ENCODE measurements around the gene PRR7.

DNA sequence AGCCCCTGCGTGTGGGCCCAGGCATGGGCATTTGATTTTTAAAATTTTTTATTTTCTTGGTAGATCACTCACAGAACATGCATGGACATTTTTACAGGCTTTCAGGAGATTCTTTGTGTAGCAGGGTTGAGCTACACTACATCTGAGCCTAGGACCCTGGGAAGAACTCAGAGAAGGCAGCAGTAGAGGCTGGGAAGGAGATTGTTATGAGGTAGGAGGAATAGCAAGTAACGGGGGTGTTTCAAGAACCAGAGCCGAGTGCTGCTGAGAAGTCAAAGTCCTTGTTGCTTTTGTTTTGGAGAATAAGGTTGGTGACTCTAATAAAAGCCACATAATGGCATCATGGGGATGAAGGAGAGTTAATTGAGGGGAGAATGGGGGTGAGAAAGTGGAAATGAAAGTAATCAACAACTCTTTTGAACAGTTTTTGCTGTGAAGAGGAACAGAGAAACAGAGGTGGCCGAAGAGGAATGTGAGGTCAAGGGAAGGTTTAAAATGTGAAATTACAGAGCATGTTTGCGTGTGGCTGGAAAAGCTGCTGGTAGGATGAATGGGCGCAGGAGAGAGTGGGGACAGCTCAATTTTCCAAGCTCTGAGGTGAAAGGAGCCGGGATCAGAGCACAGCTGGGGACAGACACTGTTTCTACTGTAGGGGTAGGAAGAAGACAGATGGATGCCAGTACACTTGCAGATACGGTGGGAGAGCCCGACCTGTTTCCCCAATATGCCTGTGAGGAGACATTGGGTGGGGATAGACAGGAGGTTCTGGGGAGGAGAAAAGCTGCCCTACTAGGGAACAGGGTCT, 55.5 kb downstream of the PRR7 start:
- no peak for TF ChIP-seq POLR2A (IDR thresholded peaks at IDR 0.05; ENCODE audit: low read length)
- no peak for TF ChIP-seq GATA1 (IDR thresholded peaks at IDR 0.05; ENCODE audit: low read depth, low read length)

All from erythroblast (primary cell).